GM18520 (cell line): ENCODE results near the gene DLX2.
"Not testable (repeated sequence)": the region's sequence is repeated elsewhere in the genome, so short reads cannot be mapped to it uniquely, and the experiment has no call there.

Experiments used
- ATAC-seq: cut with Tn5 transposase; IDR thresholded peaks from one replicate; pipeline ENCODE4 v1.9.1; 2021; ENCODE audit not compliant: unreplicated experiment

Gene DLX2

GRCh38 chr2:172083628-172084394, 18.9 kb downstream of the DLX2 start:
- ATAC-seq: no peak

GRCh38 chr2:172082944-172083627, 19.6 kb downstream of the DLX2 start:
- no peak for ATAC-seq

GRCh38 chr2:172082105-172082943, 20.4 kb downstream of the DLX2 start:
- ATAC-seq: no peak

GRCh38 chr2:172081221-172082022, 21.3 kb downstream of the DLX2 start:
- ATAC-seq: no peak

GRCh38 chr2:172080641-172081220, 22.0 kb downstream of the DLX2 start:
- no peak for ATAC-seq

GRCh38 chr2:172079838-172080640, 22.7 kb downstream of the DLX2 start:
- no peak for ATAC-seq

- ATAC-seq: no peak
These were observed 23.3 kb downstream of the DLX2 start for GRCh38 chr2:172079416-172079815.

- ATAC-seq: no peak
These were observed 28.4 kb downstream of the DLX2 start for GRCh38 chr2:172074254-172074653.

- no peak for ATAC-seq
These were observed 29.2 kb downstream of the DLX2 start for GRCh38 chr2:172073518-172073917.

GRCh38 chr2:172072706-172073105, 30.0 kb downstream of the DLX2 start:
- no peak for ATAC-seq

GRCh38 chr2:172072303-172072702, 30.4 kb downstream of the DLX2 start:
- no peak for ATAC-seq

GRCh38 chr2:172070936-172071335, 31.8 kb downstream of the DLX2 start:
- ATAC-seq: no peak

GRCh38 chr2:172067905-172068304, 34.8 kb downstream of the DLX2 start:
- ATAC-seq: not testable (repeated sequence)

- no peak for ATAC-seq
These were observed 36.3 kb downstream of the DLX2 start for GRCh38 chr2:172066394-172066886.

- no peak for ATAC-seq
These were observed 37.6 kb downstream of the DLX2 start for GRCh38 chr2:172065111-172065510.

- ATAC-seq: no peak
These were observed 39.3 kb downstream of the DLX2 start for GRCh38 chr2:172063446-172063845.

GRCh38 chr2:172062402-172063004, 40.2 kb downstream of the DLX2 start:
- ATAC-seq: no peak

GRCh38 chr2:172060118-172060517, 42.6 kb downstream of the DLX2 start:
- not testable (repeated sequence) for ATAC-seq

- ATAC-seq: no peak
These were observed 44.0 kb downstream of the DLX2 start for GRCh38 chr2:172058660-172059059.
